Ammon's horn (tissue), 1 donor: ENCODE data around the gene PPM1K.
"Not testable (repeated sequence)": the region's sequence is repeated elsewhere in the genome, so short reads cannot be mapped to it uniquely, and the experiment has no call there.

Source experiments
- DNase-seq: peaks from one replicate; pipeline ENCODE4 v3.0.0-alpha.2; 2016; ENCODE audit warnings: low spot score

The PPM1K gene

DNA sequence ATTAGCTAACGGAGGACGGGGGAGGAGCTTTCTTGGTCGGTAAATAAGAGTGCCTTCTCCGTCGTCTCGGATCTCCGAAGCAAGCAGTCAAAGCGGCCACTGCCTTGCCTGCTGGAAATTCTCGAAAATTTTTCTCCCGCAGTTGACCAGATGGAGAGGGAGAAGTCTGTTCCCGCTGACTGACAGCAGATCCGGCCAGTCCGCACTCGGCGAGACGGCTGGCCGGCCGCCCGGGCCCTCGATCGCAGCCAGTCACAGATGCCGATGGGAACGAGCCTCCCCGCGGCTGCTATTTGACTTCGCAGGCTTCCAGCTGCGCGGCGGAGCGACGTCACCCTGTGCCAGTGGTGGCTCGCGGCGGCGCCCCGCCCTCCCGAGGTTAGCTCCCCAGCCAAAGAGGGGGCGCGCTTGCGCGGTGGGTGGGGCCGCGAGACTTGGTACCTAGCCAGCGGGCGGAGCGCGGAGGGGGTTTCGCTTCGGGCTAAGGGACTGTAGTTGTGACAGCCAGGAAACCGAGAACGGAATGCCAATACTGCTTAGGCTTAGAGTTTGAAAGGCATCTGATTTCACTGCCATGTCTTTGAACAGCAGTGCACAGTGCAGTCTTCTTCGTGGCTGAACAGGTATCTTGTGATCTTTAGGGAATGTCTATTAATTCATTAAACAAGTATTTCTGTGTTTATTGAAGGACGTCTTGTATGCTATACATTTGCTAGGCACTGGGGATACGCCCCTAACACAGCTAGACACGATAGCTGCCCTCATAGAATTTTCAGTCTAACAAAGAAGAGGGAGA lies at the start of gene PPM1K:
TSS of gene PPM1K (minus strand) at position 123 of the 796 bp plus-strand sequence. CDS start 5,978 bp downstream, outside the sequence.
- DNase-seq, result peak; percentile 99

DNA sequence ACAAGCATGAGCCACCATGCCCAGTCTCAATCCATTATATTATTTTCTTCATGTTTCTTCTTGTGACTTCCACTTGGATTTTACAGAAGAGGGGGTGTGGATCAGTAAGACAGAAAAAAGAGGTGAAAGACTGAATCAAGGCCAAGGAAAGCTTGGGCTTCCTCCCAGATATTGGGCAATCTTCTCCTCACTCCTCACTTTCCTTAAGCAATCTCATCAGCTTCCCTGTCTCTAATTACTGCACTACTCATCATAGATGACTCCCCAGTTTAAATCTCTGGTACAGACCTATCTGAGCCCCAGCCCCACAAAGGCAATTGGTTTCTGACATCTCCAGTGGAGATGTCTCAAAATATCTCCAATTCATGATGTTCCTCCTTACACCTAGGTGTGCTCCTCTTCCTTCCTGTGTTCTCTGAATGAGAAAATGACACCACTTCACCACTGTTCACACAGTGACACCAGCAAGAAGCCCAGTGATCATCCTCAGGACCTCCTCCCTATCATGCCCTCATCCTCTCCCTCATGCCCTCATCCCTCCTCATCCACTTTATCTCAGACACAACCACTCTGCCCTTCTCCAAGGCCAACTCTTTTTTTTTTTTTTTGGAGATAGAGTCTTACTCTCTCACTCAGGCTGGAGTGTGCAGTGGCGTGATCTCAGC lies 49.5 kb upstream of the PPM1K start:
- DNase-seq, result no peak

DNA sequence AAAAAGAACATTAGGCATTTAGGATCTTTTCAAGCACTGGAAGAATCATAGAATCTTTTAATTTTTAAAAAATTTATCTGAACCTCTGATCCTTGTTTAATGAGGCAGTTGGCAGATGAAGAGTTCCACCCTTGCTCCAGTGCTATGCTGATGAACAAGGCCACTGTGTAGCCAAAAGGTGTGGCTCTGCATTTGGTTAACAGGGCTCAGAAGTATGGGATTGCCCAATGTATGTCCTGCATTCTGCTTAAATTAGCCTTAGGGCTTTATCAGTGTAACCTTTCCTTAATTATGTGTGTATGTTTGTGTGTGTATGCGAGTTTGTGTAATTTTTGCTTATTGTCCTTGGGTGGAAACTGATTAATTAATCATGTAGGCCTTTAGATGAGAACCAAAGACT lies 43.3 kb upstream of the PPM1K start:
- DNase-seq, result no peak

DNA sequence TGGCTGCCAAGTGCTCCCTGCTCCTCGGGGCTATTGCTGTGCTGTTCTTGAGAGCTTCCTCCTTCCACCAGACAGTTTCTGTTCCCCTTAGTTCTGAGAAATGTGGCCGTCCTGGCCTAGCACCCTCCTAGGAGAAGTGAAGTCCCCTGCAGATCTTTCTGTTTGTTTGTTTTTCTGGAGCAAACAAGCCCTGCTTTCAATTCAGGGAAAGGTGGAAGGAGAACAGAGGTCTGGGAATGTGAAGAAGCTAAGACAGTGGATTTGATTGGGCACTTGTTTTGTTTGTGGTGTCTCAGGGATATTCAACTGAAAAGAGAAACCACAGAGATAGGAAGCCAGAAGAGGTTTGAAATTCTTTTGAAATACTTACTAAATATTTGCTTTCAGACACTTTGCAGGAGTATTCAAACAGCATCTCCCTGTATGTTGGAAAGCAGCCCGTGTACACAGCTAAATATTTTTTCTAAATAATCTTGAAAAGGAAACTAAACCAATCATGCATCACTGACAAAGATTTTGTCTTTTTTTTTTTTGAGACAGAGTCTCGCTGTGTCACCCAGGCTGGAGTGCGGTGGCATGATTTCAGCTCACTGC lies 36.5 kb upstream of the PPM1K start:
- peak; percentile 77 for DNase-seq

DNA sequence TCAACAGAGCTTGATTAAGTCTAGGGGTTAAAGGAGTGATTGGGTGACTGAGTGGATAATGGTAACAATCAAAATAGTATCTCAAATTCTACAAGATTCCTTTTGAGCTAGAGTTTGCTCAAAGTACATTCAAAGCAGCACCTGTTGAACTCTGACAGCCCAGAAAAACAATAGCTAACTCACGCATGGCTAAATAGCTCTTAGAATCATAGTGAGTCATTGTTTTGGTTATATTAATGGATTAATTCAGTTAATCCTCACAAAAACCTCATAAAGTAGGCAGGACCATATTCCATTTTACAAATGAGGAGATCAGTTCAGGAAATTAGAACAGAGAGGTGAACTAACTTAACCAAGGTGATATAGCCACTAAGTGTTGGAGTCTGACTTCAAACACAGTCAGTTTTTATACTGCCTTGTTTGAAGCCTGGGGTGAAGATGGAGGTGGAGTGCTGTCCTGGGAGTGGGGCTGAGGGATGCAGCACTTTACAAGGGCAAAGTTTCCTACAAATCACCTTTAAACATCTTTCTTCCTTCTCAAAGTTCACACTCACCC lies 35.9 kb upstream of the PPM1K start:
- DNase-seq, result no peak

DNA sequence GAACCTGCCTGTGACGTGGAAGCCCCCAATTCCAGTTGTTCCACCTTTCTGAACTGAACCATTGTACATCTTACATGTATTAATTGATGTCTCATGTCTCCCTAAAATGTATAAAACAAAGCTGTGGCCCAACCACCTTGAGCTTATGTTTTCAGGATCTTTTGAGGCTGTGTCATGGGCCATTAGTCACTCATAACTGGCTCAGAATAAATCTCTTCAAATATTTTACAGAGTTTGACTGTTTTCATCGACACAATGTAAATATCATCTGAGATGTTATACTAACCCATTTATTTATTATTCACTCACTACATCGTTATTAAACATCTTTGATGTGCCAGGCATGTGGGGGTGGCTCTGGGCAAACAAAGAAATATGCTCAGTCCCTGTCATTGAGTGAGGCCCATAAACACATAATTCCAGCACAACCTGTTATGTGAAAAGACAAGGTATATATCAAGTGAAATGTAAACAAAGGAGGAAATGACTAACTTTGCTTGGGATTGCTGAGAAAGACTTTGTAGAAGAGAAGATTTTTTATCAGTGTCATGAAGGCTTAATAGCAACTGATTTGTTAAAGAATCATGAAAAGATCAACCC lies 34.5 kb upstream of the PPM1K start:
- DNase-seq, result no peak

DNA sequence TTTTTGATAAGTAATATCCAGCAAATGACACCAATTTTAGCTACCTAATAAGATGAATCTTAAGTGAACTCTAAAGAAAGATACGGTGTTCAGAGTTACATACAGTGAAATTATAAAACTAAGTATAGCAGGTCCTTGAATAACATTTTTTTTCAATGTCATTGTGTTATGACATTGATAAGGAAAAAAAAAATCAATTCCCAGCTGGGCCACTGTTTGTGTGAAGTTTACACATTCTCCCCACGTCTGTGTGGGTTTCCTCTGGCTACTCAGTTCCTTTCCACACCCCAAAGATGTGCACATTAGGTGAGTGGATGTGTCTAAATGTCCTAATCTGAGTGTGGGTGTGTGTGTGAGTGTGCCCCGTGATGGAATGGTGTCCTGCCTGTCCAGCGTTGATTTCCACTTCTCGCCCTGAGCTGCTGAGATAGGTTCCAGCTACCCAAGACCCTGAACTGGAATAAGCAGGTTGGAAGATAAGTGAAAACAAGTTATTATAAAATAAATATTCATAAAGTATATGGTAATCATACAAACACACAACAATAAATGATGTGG lies 31.2 kb upstream of the PPM1K start:
- no peak for DNase-seq

DNA sequence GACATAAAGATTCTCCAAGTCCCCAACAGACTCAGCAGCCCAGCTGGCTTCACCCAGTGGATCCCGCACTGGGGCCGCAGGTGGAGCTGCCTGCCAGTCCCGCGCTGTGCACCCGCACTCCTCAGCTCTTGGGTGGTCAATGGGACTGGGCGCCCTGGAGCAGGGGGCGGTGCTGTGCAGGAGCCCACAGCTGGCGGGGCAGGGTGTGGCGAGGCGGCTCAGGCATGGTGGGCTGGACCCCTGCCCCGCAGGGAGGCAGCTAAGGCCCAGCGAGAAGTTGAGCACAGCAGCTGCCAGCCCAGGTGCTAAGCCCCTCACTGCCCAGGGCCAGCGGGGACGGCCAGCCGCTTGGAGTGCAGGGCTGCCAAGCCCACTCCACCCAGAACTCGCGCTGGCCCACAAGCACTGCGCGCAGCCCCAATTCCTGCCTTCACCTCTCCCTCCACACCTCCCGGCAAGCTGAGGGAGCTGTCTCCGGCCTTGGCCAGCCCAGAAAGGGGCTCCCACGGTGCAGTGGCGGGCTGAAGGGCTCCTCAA lies 28.8 kb upstream of the PPM1K start:
- DNase-seq, result not testable (repeated sequence)

DNA sequence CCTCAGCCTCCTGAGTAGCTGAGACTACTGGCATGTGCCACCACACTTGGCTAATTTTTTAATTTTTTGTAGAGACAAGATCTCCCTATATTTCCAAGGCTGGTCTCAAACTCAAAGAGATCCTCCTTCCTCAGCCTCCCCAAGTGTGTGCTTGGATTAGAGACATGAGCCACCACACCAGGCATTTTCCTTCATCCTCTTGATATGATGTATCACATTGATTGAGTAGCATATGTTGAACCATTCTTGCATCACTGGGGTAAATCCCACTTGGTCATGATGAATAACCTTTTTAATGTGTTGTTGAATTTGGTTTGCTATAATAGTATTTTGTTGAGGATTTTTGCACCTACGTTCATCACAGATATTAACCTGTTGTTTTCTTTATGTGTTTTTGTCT lies 24.2 kb upstream of the PPM1K start:
- no peak for DNase-seq

DNA sequence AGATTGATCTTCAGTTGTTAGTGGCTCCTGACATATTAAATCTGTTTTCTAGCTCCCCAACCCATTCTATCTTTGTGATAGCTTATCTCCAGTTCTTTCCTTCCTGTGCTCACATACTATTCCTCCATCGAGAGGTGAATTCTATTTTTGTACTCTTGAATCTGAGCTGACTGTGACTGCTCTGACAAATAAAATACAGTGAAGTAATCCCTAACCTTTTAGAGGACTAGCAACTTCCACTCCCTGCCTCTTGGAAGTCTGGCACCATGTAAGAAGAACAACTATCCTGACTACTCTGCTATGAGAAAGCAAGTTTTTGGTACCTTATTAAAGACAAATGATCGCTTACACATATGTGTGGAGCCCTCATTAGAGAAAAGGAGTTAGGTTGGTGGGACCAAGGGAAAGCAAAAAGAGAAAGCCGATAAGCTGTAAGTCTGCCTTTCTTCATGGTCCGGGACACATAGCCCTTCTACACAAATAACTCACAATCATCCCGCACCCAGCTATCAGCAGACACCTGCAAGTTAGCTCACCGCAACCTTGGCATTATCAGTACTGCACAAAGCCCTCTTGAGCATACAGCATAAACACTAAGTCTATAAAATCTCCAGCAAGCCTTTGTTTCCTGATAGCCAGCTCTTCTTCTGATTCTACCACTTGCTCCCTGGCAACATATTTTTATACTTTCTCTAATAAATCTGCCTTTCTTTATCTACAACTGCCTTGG lies 13.5 kb upstream of the PPM1K start:
- no peak for DNase-seq

DNA sequence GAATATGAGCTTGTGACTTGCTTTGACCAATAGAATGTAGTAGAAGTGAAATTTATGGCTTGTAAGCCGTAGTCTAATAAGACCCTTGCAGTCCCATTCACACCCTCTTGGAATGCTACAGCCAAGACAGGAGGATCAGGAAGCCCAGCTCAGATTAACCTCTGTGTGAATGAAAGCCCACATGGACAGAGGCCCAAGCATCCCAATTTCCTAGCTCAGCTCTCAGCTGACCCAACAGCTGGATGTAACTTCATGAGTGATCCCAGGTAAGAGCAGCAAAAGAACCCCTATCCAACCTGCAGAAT lies 12.8 kb upstream of the PPM1K start:
- no peak for DNase-seq

DNA sequence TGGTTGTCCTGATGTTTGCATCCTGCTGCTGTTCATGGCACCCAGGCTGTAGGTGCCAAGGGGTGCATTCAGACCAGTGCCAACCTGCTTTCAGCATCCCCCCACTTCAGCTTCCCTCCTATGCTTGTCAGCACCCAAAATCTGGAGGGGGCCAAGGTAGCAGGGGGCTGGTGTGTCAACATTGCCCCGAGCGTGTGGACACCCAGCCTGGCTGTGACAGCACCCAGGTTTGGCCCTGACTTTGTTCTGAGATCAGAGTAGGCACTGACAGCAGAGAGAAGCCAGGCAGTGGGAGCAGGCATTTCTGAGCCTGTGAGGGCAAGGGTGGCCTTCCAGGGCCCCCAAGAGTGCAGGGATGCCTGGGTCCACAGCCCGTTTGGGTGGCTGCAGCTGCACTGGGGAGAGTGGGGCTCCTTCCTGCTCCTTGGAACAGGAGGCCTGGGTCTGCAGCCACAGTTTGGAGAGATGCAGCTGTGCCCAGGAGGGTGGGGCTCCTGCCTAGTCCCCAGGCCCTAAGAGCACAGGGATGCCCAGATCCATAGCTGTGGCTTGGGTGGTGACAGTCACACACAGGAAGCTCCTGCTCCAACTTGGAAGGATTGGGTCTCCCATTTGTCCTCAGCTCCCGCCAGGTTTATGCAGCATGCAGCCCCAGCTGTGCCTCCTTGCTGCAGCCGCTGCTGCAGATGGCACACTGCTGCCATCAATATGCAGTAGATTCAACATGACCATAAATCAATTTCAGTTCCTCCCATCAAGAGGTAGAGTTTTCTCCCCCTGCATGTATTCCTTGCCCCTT lies 12.3 kb upstream of the PPM1K start:
- DNase-seq, result no peak

DNA sequence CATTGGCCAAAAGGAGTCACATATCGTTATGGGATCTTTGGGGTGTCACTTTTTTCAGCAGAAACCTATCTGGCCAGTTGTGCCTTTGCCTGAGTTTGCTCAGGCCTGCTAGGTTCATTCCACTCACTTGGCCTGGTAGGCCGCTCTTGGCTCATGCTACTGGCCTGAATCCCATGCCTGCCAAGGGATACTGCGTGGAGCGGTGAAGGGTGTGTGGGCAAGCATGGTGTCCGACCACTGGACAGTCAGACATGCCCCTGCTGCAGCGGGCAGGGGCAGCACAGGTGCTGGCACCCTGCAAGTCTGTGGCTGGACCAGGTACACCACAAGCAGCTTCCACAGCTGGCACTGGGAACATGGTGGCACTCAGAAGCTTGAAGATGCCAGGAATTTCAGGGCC lies 11.3 kb upstream of the PPM1K start:
- no peak for DNase-seq

DNA sequence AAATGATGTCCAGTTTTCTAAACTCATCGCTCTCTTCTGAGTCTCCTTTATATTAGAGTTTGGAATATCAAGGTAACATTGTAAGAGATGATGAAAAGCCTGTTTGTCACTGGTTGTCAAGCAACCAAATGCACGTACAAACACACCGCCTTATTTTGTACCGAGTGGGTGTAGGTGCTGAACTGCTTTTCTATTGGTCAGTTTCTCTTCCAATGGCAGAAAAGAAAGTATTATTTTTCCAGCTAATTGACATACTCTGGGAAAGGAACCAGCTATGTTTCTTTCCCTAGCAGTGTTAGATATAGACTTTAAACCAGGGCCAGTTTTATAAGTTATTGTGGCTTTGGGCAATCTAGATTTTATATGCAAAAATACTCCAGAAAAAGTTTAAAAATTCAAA lies 6.6 kb upstream of the PPM1K start:
- peak; percentile 84 for DNase-seq

DNA sequence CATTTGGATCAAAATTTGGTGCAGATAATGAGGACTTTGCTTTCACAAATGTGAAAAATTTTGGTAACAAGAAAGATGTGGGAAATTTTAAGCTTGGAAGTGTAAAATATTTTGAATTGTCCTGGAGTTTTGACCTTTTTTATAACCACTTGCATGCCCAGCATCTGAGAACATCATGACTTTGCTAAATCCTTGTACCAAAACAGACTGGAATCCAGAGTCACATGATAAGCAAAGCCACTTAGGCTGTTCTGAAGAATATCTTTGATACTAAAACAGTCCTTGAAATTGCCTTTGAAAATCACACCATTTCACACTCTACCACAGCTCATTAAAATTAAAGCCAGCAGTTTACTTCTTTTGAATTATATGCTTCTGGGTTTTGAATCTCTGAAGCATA lies 2.5 kb upstream of the PPM1K start:
- no peak for DNase-seq

DNA sequence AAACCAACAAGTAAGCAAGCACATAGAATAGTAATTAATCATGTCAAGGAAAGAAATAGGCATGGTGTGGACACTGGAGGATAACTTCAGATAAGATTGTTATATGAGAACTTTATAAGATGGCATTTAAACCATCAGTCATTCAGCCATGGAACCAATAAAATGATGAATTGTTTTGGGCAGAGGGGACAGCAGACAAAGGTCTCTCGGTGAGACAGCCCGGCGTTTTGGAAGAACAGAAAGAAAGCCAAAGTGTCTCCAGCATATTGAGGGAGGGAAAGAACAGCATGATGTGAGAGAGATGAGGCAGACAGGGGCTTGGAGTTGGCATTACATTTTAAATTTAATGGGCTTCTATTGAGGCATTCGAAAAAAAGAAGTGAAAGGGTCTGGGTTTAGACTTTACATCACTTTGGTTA lies 883 bp upstream of the PPM1K start:
- DNase-seq, result peak; percentile 15

DNA sequence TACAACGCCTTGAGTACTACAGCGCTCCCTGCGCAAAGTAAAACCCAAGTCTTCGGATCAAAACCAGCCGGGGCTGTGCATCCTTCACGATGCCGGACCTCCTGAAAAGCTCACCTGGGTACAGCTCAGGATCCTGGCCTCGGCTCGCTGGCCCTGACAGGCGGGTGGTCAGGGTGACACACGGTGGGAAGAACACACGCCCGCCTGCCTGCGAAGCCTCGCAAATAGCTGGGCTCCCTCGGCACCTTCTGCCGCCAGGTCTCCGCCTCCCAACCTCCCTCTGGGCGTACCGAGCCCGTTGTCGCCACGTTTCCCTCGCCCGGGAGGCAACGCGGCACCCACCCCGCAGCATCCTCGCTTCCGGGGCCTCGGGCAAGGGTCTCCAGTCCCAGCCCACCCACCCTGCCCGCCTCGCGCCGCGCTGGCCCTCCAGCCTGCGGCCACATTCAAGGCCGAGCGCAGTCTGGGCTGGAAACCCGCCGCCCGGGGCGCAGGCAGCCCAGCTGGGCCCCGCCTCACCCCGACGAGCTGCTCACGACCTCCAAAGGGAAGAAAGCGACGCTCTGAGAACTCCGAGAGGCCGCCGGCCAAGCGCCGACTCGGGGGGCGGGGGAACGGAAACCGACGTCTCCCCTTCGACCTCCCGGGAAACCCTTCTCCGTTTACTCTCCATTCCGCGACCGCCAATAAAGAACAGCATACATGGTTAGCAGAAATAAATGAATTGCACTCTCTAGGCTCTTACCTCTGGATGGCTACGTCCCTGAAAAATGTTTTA lies 511 bp downstream of the PPM1K start:
- DNase-seq, result peak; percentile 71

DNA sequence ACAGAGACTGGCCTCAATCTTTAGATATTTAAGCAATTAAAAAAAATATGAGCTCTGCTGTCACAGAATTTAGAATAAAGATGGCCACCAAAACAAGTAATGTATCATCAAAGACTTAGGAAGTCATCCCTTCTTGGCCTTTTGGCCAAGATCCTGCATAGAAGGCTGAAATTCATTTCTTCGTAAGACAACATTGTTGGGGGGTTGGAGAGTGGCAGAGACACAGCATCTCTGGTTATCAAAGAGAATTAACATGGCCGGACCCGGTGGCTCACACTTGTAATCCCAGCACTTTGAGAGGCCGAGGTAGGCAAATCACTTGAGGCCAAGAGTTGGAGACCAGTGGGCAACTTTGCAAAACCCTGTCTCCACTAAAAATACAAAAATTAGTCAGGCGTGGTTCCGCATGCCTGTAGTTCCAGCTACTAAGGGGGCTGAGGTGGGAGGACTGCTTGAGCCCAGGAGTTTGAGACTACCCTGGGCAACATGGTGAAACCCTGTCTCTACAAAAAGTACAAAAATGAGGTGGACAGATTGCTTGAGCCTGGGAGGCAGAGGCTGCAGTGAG lies 4.0 kb downstream of the PPM1K start:
- no peak for DNase-seq

DNA sequence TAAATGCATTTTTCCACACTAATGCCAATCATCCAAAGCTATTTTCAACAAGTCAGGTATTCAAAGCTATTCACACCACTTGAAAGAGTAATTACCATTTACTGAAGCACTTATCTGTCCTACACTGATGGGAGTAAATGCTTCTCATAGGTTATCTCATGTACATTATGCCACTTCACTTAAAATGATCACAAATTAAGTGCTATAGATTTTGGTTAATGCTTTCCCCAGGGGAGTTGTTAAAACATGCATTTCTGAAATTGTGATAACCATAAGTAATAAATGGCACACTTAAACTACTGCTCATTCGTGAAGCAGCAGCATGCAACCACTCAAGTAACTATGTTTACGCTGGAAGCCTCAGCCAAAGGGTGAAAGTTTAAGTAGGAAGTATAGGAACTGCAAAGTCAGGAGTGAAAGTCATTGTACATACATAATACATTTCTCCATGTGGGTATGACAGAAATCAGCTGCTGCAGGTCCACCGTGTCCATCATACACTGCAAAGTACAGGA lies 6.6 kb downstream of the PPM1K start:
- no peak for DNase-seq
